Measurements from ENCODE around the gene CDCA7L. TPM values are rescaled to one million over a fixed set of nuclear protein-coding genes. Genes with fewer than 3 reads are reported as not detected.

Gene CDCA7L
- total RNA-seq, 4 donors from 2014 or later = 23.7 to 56.2 (median 26.0) TPM

- TF ChIP-seq POLR2A (IDR thresholded peaks at IDR 0.05) (no peak), CTCF (IDR thresholded peaks at IDR 0.05) (no peak)
- intact Hi-C loops (cut with DNase I) = no loop called here
- Histone ChIP-seq H3K4me1 (peaks cover 0 to 8% of the 10 kb centered on the region in 2 donors), H3K9me3 (no peaks in the 10 kb centered on the region), H3K4me3 (replicated peaks in 1 of 3) (no peak overlapping the region), H3K27ac (no peak overlapping the region), H3K27me3 (no peaks in the 10 kb centered on the region), H3K36me3 (peaks cover 6 to 8% of the 10 kb centered on the region in 2 donors)
- no peak for DNase-seq
- 74 to 84% methylated on average over 7 of the region's 7 CpGs for WGBS, 2 donors
Measured at GRCh38 chr7:21912305-21912704, 33.4 kb downstream of the CDCA7L start.

GRCh38 chr7:21911341-21911875, 34.3 kb downstream of the CDCA7L start:
- Histone ChIP-seq H3K27ac (no peak overlapping the region), H3K9me3 (no peaks in the 10 kb centered on the region), H3K36me3 (peaks cover 6 to 8% of the 10 kb centered on the region in 2 donors), H3K4me1 (peaks cover 0 to 8% of the 10 kb centered on the region in 2 donors), H3K4me3 (replicated peaks in 1 of 3) (no peak overlapping the region), H3K27me3 (no peaks in the 10 kb centered on the region)
- no peak for DNase-seq
- intact Hi-C loops (cut with DNase I) = no loop called here
- WGBS, 2 donors = 91 to 94% methylated on average over 8 of the region's 8 CpGs
- TF ChIP-seq CTCF (IDR thresholded peaks at IDR 0.05) = no peak
- no peak for TF ChIP-seq POLR2A (IDR thresholded peaks at IDR 0.05)

- intact Hi-C loops (cut with DNase I) = no loop called here
- no peak overlapping the region for H3K27ac ChIP-seq
- H3K4me3 ChIP-seq (replicated peaks in 1 of 3) = no peak overlapping the region
- H3K9me3 ChIP-seq = no peaks in the 10 kb centered on the region
- H3K36me3 ChIP-seq = peaks cover 17 to 18% of the 10 kb centered on the region in 2 donors
- H3K4me1 ChIP-seq = peaks cover 0 to 8% of the 10 kb centered on the region in 2 donors
- no peaks in the 10 kb centered on the region for H3K27me3 ChIP-seq
- DNase-seq = no peak
- TF ChIP-seq CTCF (IDR thresholded peaks at IDR 0.05) (no peak), POLR2A (IDR thresholded peaks at IDR 0.05) (no peak)
- WGBS, 2 donors = 86 to 91% methylated on average over 6 of the region's 6 CpGs
Measured at GRCh38 chr7:21910253-21910652, 35.4 kb downstream of the CDCA7L start.

- Histone ChIP-seq H3K36me3 (peaks cover 30% of the 10 kb centered on the region in 2 donors), H3K9me3 (no peaks in the 10 kb centered on the region), H3K27ac (no peak overlapping the region), H3K4me1 (peaks cover 0 to 6% of the 10 kb centered on the region in 2 donors), H3K4me3 (replicated peaks in 1 of 3) (no peak overlapping the region), H3K27me3 (no peaks in the 10 kb centered on the region)
- TF ChIP-seq POLR2A (IDR thresholded peaks at IDR 0.05) = no peak
- no peak for TF ChIP-seq CTCF (IDR thresholded peaks at IDR 0.05)
- 91 to 98% methylated on average over 5 of the region's 5 CpGs for WGBS, 2 donors
- intact Hi-C loops (cut with DNase I) = no loop called here
- DNase-seq = no peak
Measured at GRCh38 chr7:21908746-21909145, 37.0 kb downstream of the CDCA7L start.

- Histone ChIP-seq H3K27ac (no peak overlapping the region), H3K9me3 (no peaks in the 10 kb centered on the region), H3K4me1 (no peaks in the 10 kb centered on the region), H3K27me3 (no peaks in the 10 kb centered on the region), H3K4me3 (replicated peaks in 1 of 3) (no peak overlapping the region), H3K36me3 (peaks cover 46 to 50% of the 10 kb centered on the region in 2 donors)
- TF ChIP-seq POLR2A (IDR thresholded peaks at IDR 0.05) (no peak), CTCF (IDR thresholded peaks at IDR 0.05) (no peak)
- WGBS, 2 donors = 93 to 94% methylated on average over 14 of the region's 14 CpGs
- no peak for DNase-seq
- intact Hi-C loops (cut with DNase I) = no loop called here
Measured at GRCh38 chr7:21903020-21903786, 42.5 kb downstream of the CDCA7L start.

Data from thyroid gland (tissue), 4 donors.